LoVo (cell line): ENCODE measurements around the gene FRMD4A.
"Not testable (repeated sequence)": the region's sequence is repeated elsewhere in the genome, so short reads cannot be mapped to it uniquely, and the experiment has no call there.

Experiments
- DNase-seq: peaks from one replicate; pipeline ENCODE4 v3.0.0-alpha.2; 2016; ENCODE audit warnings: low spot score

The FRMD4A gene

GRCh38 chr10:13911821-13912520 lies 418.8 kb downstream of the FRMD4A start:
- DNase-seq: no peak

DNA sequence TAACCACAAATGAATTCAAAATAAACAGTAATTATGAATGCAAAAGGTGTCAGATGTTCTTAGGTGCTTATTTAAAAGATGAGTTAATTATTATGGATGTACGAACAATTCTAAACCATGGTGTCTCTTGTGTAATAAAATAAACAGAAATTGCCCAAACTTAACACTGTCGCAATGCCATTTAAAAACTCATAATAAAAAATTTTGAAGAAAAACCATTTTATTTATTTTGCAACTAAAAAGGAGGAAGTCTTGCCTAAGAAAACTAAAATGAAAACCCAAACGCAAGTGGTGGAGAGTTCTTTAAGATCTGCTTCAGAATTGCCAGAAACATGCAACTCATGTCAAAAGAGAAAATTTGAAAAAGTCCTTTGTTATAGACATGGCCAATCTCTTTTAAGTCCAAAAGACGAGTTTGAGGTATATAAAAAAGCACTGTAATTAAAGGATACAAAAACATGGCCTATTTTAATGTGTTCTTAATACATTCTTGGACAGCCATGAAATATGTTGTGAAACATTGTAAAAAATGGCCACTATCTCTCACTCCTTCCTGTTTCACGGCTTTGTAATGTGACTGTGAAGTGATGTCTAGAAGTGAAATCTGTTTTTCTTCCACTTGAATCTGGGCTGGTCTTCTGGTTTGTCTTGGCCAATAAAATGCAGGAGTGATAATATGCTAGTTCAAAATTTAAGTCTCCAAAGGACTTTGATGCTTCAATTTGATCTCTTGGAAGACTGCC lies 421.0 kb downstream of the FRMD4A start:
- DNase-seq: no peak

DNA sequence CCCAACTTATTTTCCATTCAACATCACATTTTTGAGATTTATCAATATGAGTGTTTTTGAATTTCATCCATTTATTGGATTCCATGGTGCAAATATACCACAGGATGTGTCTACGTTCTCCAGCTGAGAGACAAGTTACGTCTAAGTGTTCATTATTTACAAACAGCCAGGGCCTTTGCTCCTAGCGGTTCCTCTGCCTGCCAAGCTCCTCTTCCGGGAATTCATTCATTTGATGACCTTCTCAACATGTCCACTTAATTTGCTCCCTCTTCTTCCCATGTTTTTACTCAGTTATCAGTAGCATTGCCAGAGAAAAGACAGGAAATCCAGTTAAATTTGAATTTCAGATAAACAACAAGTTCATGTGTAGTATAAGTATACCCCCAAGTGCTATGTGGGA lies 422.2 kb downstream of the FRMD4A start:
- no peak for DNase-seq

GRCh38 chr10:13907570-13907969 lies 423.2 kb downstream of the FRMD4A start:
- no peak for DNase-seq

- DNase-seq: no peak
These were observed 425.4 kb downstream of the FRMD4A start for GRCh38 chr10:13905281-13905680.

DNA sequence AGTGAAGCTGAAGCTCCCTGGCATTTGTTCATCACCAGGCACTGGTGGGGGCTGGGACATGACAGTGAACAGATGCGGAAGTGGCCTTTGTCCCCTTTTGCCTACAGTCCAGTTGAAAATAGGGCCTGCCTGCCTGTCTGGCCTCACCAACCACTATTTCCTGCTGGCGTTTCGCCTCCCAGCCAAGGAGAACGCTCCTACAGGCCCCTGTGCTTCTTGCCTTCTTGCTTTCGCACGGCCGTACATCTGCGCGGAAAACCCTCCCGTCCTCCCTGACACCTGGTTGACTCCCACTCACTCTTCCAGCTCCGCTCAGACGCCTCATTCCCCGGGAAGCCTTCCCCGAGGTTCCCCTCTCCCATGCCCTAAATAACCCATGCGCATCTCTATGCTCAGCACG lies 426.7 kb downstream of the FRMD4A start:
- no peak for DNase-seq

DNA sequence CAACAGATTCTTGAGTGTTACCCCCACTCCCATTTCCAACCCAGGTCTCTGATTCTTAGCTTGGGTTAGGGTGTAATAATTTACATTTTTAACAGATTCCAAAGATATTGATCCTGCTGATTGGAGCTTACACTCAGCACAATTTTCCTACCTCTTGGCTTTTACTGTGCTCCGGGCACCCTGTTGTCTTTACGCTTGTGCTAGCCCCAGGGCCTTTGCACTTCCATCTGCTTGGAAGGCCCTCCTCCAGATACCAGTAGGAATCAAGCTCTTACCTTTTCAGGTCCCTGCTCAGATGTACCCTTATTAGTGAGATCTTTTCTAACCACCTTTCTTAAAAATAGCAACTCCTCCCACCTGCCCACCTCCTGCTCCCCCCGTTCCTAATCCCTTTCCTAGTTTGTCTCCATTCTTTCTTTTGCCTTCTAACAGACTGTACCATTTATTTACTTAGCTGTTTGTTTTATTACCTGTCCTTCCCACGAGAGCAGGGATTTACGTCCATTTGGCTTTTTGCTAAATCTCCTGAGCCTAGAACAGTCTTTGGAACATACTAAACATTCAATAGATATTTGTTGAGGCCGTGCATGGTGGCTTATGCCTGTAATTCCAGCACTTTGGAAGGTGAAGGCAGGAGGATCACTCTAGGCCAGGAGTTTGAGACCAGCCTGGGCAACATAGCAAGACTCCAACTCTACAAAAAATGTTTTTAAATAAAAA lies 427.7 kb downstream of the FRMD4A start:
- DNase-seq: no peak

DNA sequence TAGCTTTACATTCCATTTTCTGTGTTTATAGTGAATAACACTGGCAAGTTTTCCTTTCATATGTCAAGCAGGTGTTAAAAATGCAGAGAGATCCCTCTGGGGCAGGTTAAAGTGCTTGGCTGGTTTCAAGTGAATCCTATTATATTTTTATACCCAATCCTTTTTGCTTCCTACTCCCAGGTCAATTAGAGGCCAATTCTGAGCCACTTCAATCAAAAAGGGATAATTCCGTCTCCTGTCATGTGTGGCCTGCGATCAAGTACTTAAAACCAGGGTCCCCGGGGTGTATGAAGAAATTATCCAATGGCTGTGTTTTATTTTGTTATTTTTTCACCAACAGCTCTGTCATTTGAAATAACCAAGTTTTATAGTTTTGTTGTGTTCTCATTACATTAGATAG lies 430.8 kb downstream of the FRMD4A start:
- no peak for DNase-seq

DNA sequence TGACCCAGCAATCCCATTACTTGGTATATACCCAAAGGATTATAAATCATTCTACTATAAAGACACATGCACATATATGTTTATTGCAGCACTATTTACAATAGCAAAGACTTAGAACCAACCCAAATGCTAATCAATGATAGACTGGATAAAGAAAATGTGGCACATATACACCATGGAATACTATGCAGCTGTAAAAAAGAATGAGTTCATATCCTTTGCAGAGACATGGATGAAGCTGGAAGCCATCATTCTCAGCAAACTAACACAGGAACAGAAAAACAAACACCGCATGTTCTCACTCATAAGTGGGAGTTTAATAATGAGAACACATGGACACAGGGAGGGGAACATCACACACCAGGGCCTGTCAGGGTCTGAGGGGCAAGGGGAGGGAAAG lies 434.6 kb downstream of the FRMD4A start:
- not testable (repeated sequence) for DNase-seq

DNA sequence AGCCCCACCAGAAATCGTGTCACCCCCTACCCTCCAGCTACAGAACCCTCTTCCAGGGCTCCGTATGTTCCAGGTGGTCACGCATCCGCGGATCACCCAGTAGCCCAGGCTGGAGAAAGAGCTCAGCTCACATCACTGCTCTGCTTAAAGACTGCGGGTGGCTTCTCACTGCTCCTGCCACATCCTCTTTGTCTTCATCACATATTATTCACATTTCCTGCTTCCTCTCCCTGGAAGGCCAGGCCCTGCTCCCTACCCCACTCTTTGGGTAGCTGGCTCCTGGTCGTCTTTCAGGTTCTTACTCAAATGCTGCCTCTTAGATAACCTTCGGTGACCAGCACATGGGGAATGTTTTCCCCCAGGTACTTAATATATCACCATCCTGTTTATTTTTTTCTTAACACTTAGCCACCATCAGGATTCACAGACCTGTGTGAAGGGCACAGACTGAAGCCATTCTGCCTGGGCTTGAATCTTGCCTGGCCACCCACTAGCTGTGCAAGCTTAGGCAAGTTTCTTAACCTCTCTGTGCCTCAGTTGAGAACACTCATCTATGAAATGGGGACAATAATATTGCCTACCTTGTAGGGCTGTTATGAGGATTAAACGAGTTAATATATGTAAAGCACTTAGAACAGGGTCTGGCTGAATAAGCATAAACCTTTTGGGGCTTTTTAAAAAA lies 436.2 kb downstream of the FRMD4A start:
- no peak for DNase-seq

DNA sequence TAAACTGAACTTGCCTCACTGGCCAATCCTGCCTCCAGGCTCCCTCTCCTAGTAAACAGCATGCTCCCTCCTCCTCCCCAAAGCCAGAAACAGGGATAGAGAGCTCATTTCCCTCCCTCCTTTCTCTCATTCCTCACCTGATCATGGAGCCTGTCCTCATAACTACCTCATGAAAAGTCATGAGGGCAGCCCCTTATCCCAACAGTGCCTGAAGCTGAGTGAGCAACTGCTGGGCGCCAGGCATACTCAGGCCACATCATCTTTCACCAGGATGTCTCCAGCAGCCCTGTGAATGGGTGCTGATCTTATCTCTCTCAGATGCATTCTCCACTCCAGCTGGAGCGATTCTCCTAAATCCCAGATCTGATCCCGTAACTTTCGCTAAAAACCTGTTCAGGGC lies 436.8 kb downstream of the FRMD4A start:
- no peak for DNase-seq

DNA sequence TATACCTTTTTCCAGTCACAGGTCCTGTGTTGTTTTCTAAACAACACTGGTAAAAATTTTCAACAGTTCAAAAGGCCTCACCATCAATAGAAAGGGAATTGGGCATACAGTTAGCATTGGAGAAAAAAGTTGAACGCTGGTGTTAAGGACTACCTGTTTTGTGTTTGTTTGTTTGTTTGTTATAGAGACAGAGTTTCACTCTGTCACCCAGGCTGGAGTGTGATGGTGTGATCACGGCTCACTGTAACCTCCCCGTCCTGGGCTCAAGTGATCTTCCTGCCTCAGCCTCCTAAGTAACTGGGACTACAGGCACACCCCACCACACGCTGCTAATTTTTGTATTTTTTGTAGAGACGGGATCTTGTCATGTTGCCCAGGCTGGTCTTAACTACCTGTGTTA lies 437.9 kb downstream of the FRMD4A start:
- no peak for DNase-seq

GRCh38 chr10:13892001-13892491 lies 438.7 kb downstream of the FRMD4A start:
- DNase-seq: no peak

- DNase-seq: no peak
These were observed 439.4 kb downstream of the FRMD4A start for GRCh38 chr10:13891128-13892000.

- DNase-seq: no peak
These were observed 440.2 kb downstream of the FRMD4A start for GRCh38 chr10:13890233-13891127.

GRCh38 chr10:13887761-13888160 lies 443.0 kb downstream of the FRMD4A start:
- DNase-seq: no peak

DNA sequence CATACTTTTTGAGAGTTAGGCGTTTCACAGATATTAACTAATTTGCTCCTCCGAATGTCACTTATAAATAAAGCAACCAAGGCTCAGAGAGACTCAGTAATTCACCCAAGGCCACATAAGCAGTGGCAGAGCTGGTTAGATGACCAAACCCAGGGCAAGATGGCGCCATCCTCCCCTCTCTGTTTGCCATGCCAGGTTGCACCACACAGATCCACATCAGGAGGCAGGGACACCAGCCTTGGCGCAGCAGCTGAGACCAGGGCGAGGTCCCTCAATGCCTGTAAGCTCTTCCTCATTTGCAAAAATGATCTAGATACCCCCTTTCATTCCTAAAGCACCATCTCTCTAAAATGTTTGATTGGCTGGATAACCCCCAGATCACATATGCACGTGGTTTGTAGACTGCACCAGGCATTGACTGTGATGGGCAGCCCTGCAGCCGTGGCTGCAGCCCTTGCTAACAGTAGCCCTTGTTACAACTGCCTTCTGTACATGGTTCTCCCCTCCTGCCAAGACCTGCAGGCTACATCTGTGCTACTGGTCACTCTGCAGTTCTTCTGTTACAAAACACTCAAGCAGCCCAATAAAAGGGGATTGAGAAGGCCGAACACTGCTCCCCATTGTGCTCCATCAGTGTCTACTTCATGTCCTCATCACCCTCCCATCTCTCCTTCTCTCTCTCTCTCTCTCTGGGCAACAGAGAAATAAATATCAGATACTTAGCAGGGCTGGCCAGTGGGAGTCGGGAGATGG lies 445.3 kb downstream of the FRMD4A start:
- DNase-seq: no peak

DNA sequence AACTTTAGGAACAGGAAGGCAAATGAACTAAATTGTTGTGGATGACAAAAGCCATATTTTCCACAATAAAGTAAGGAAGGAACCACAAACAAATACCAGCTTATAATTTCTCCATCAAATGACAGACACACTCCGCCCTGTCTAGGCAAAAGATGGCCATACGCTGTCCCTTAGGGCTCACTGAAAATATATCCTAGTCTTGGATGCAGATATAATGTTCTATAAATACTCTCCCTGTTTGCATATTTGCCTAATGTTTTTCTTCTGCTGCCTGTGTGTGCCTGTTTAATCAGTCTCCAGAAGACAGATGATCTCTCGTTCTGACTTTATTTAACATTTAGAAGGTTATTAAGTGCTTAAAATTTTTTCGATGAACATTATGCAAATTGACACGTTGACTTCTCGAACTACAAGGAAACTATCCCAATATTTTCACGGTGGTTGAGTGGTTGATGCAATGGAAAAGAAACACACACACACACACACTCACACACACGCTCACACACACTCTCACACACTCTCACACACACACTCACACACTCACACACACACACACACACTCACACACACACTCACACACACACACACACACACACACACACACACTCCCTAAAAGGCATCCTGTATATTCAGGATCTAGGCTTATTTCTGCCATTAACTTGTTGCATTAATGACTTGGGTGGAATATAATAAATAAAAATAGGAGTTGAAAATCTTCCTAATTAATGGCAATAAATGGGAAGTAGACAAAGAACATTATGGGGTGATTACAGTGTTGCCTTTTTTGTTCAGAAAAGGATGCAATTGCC lies 446.9 kb downstream of the FRMD4A start:
- no peak for DNase-seq
